ENCODE results near the gene KIZ. TPM values are rescaled to one million over a fixed set of nuclear protein-coding genes. Genes with fewer than 3 reads are reported as not detected.

KIZ gene
- total RNA-seq, 1 donor from 2014 or later: 42.3 TPM

DNA sequence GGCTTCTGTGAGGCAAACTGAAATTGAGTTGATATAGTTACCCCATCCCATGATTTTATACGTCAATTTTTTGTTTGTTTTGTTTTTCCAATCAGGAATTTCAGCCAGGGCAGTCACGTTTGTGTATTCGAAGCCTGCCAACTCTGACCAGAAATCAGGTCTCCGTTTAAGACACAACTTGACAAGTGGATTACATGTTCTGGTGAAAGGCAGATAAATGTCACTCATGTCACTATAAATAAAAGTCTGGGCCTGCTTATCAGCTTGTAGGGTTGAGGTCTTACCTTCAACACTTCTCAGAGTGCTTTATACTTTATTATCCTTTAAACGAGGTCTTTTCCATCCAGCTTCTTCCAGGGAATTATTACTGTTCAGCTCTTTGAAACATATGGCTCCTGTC is 168.9 kb downstream of the KIZ start:
- Histone ChIP-seq H3K36me3 (no peaks in the 10 kb centered on the region), H3K27me3 (ENCODE audit: low read depth) (peaks cover 7% of the 10 kb centered on the region), H3K9me3 (replicated peaks) (no peaks in the 10 kb centered on the region), H3K4me1 (peaks cover 9% of the 10 kb centered on the region), H3K27ac (replicated peaks) (no peak overlapping the region), H3K4me3 (no peak overlapping the region)
- no peak for DNase-seq
- intact Hi-C loops (cut with micrococcal nuclease): no loop called here
- TF ChIP-seq, protein P1, sequence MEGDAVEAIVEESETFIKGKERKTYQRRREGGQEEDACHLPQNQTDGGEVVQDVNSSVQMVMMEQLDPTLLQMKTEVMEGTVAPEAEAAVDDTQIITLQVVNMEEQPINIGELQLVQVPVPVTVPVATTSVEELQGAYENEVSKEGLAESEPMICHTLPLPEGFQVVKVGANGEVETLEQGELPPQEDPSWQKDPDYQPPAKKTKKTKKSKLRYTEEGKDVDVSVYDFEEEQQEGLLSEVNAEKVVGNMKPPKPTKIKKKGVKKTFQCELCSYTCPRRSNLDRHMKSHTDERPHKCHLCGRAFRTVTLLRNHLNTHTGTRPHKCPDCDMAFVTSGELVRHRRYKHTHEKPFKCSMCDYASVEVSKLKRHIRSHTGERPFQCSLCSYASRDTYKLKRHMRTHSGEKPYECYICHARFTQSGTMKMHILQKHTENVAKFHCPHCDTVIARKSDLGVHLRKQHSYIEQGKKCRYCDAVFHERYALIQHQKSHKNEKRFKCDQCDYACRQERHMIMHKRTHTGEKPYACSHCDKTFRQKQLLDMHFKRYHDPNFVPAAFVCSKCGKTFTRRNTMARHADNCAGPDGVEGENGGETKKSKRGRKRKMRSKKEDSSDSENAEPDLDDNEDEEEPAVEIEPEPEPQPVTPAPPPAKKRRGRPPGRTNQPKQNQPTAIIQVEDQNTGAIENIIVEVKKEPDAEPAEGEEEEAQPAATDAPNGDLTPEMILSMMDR (IDR thresholded peaks at IDR 0.05; ENCODE audit: borderline replicate concordance): no peak

Other genes with a start within 250 kb of the KIZ start
- not detected for gene LINC00237, start 19.7 kb upstream of the KIZ start, total RNA-seq
- 33.7 TPM for gene XRN2, start 177.2 kb downstream of the KIZ start, total RNA-seq

Measured in left ventricle myocardium inferior (tissue), 1 donor.